Upper lobe of right lung (tissue), 1 donor: ENCODE data around the gene U2AF1L4. TPM values are rescaled to one million over a fixed set of nuclear protein-coding genes. Genes with fewer than 3 reads are reported as not detected.
A peak's percentile ranks its signal among the peaks of the same experiment; 100 is the strongest.
"Not testable (repeated sequence)": the region's sequence is repeated elsewhere in the genome, so short reads cannot be mapped to it uniquely, and the experiment has no call there.

Source experiments
- ATAC-seq: fragments of 200-7000 bp; cut with Tn5 transposase; one replicate; pipeline ENCODE4 v1.9.1; 2020; ENCODE audit warnings: mild to moderate bottlenecking, moderate library complexity
- DNase-seq: peaks from one replicate; pipeline ENCODE4 v3.0.0-alpha.2; 2020
- H3K27ac ChIP-seq: fragments of 200-600 bp; one replicate; pipeline ENCODE4 v1.8.0; 2022
- H3K27me3 ChIP-seq: fragments of 200-600 bp; one replicate; pipeline ENCODE4 v1.8.0; 2022; ENCODE audit warnings: mild to moderate bottlenecking
- H3K36me3 ChIP-seq: fragments of 200-600 bp; one replicate; pipeline ENCODE4 v1.8.0; 2022
- H3K4me1 ChIP-seq: fragments of 200-600 bp; one replicate; pipeline ENCODE4 v1.8.0; 2022
- H3K4me3 ChIP-seq: fragments of 200-600 bp; one replicate; pipeline ENCODE4 v1.8.0; 2022; ENCODE audit warnings: mild to moderate bottlenecking
- H3K9me3 ChIP-seq: fragments of 200-600 bp; one replicate; pipeline ENCODE4 v1.8.0; 2022
- CTCF ChIP-seq: fragments of 200-600 bp; IDR thresholded peaks from one replicate; pipeline ENCODE4 v1.8.0; 2022; ENCODE audit warnings: antibody characterized with exemption
- intact Hi-C: fragments of 100-400 bp; cut with DNase I; formaldehyde crosslinking; loops from one replicate; pipeline ENCODE4 v1.11.0; 2022
- total RNA-seq: library from RNA; stranded (reverse); fragmentation: NEBNext Ultra II Directional; extraction: Animal tissue kit (Norgen Biotek cat#: 25700); gene quantifications from one replicate; pipeline ENCODE4 v1.2.1, GENCODE V29; 2021
- donor health status: DM: no; HTN: yes; CAD: no; lungs with severe emphysema.

U2AF1L4 gene
- total RNA-seq, 1 donor from 2014 or later = 26.3 TPM

GRCh38 chr19:35773020-35773806 is 28.0 kb upstream of the U2AF1L4 start:
- no peak for TF ChIP-seq CTCF
- no peaks in the 10 kb centered on the region for H3K36me3 ChIP-seq
- no peak overlapping the region for H3K4me3 ChIP-seq
- no peak overlapping the region for H3K27ac ChIP-seq
- intact Hi-C loops = no loop called here
- peaks cover 4% of the 10 kb centered on the region for H3K4me1 ChIP-seq
- no peak for DNase-seq
- H3K9me3 ChIP-seq = no peaks in the 10 kb centered on the region
- ATAC-seq = no peak
- H3K27me3 ChIP-seq = no peaks in the 10 kb centered on the region

- H3K27me3 ChIP-seq, H3K9me3 ChIP-seq, intact Hi-C loops, H3K36me3 ChIP-seq, H3K27ac ChIP-seq, H3K4me1 ChIP-seq, DNase-seq, H3K4me3 ChIP-seq, ATAC-seq: not testable (repeated sequence)
Observed at GRCh38 chr19:35772362-35772761, 27.1 kb upstream of the U2AF1L4 start.

GRCh38 chr19:35768082-35768421 is 22.8 kb upstream of the U2AF1L4 start:
- H3K9me3 ChIP-seq = no peaks in the 10 kb centered on the region
- no peaks in the 10 kb centered on the region for H3K27me3 ChIP-seq
- no peak overlapping the region for H3K27ac ChIP-seq
- no peak overlapping the region for H3K4me3 ChIP-seq
- DNase-seq (no peak), ATAC-seq (no peak)
- intact Hi-C loops = no loop called here
- H3K4me1 ChIP-seq = no peaks in the 10 kb centered on the region
- no peak for TF ChIP-seq CTCF
- peaks cover 20% of the 10 kb centered on the region for H3K36me3 ChIP-seq

- Histone ChIP-seq H3K27me3 (no peaks in the 10 kb centered on the region), H3K36me3 (peaks cover 26% of the 10 kb centered on the region), H3K4me1 (no peaks in the 10 kb centered on the region), H3K27ac (no peak overlapping the region), H3K9me3 (no peaks in the 10 kb centered on the region), H3K4me3 (no peak overlapping the region)
- DNase-seq (no peak), ATAC-seq (peak; percentile 27)
- TF ChIP-seq CTCF = no peak
- intact Hi-C loops = no loop called here
Observed at GRCh38 chr19:35767288-35768081, 22.3 kb upstream of the U2AF1L4 start.

- DNase-seq = peak; percentile 61
- Histone ChIP-seq H3K36me3 (peaks cover 34% of the 10 kb centered on the region), H3K27ac (no peak overlapping the region), H3K4me1 (no peaks in the 10 kb centered on the region), H3K4me3 (no peak overlapping the region), H3K9me3 (no peaks in the 10 kb centered on the region), H3K27me3 (no peaks in the 10 kb centered on the region)
- TF ChIP-seq CTCF = no peak
- intact Hi-C loops = no loop called here
- ATAC-seq = peak; percentile 5
Observed at GRCh38 chr19:35766571-35767104, 21.4 kb upstream of the U2AF1L4 start.
